Left lung (tissue), 10 donors: Measurements from ENCODE around the gene MYH10. TPM values are rescaled to one million over a fixed set of nuclear protein-coding genes. Genes with fewer than 3 reads are reported as not detected.

Experiments used
- ATAC-seq: fragments of 200-7000 bp; cut with Tn5 transposase; one replicate; pipeline ENCODE4 v1.9.1; 2020; ENCODE audit warnings: moderate library complexity
- DNase-seq, 4 donors: peaks; one replicate each; pipeline ENCODE4 v3.0.0-alpha.2; 2013 to 2020
- H3K27ac ChIP-seq, 2 donors: fragments of 200-600 bp; sonication (generic) in 1 of 2; one replicate each; pipeline versions ENCODE4 v1.5.0 to v1.8.0; 2020 to 2021
- H3K27me3 ChIP-seq, 2 donors: fragments of 200-600 bp; sonication (generic) in 1 of 2; one replicate each; pipeline versions ENCODE4 v1.5.0 to v1.8.0; 2020 to 2021
- H3K36me3 ChIP-seq, 2 donors: fragments of 200-600 bp; sonication (generic) in 1 of 2; one replicate each; pipeline versions ENCODE4 v1.5.0 to v1.8.0; 2020 to 2021
- H3K4me1 ChIP-seq, 2 donors: fragments of 200-600 bp; one replicate each; pipeline ENCODE4 v1.8.0; 2021
- H3K4me3 ChIP-seq, 2 donors: fragments of 200-600 bp; sonication (generic) in 1 of 2; one replicate each; pipeline versions ENCODE4 v1.5.0 to v1.8.0; 2020 to 2021; ENCODE audit warnings: mild to moderate bottlenecking in 1 of 2
- H3K9me3 ChIP-seq, 2 donors: fragments of 200-600 bp; sonication (generic) in 1 of 2; one replicate each; pipeline versions ENCODE4 v1.5.0 to v1.8.0; 2020 to 2021
- CTCF ChIP-seq, 2 donors: fragments of 200-600 bp; sonication (generic) in 1 of 2; IDR thresholded peaks; one replicate each; pipeline versions ENCODE4 v1.5.0 to v1.8.0; 2021; ENCODE audit warnings: antibody characterized with exemption in 2 of 2
- intact Hi-C, 2 donors: fragments of 100-400 bp; cut with DNase I; formaldehyde crosslinking; loops; one replicate each; pipeline versions ENCODE4 v1.11.2 to v1.14.2; 2022
- polyA plus RNA-seq, 6 donors: library from polyadenylated mRNA; unstranded; fragments of 120-200 nt; gene quantifications; one replicate each; pipeline ENCODE4 v1.2.1, GENCODE V29; 2013; ENCODE audit not compliant: insufficient read length in 6 of 6
- total RNA-seq, 2 donors: library from RNA; stranded (reverse); fragmentation: NEBNext Ultra II Directional; extraction: Animal tissue kit (Norgen Biotek cat#: 25700); gene quantifications; one replicate each; pipeline ENCODE4 v1.2.1, GENCODE V29; 2021
- donor health status: DM: no; HTN: yes; CAD: no.
- donor health status: DM: no; HTN: no; CAD: no.

The MYH10 gene
- total and polyA plus RNA-seq, 8 donors: 70.9 to 196 (median 151) TPM

GRCh38 chr17:8630802-8631553 lies 453 bp upstream of the MYH10 start:
- Histone ChIP-seq H3K27ac (peak overlapping the region; percentile 79 to 80), H3K4me3 (peak overlapping the region; percentile 61 to 87), H3K36me3 (no peaks in the 10 kb centered on the region), H3K9me3 (no peaks in the 10 kb centered on the region), H3K27me3 (peaks cover 6 to 99% of the 10 kb centered on the region in 2 donors), H3K4me1 (peaks cover 6 to 24% of the 10 kb centered on the region in 2 donors)
- ATAC-seq (peak; percentile 97), DNase-seq (peak; percentile 95 to 100 (median 99))
- intact Hi-C loops: no loop called here
- no peak for TF ChIP-seq CTCF (IDR thresholded peaks at IDR 0.05)

- peak in 3 of 4 donors; percentile 50 to 79 (median 55) for DNase-seq
- no peak for TF ChIP-seq CTCF (IDR thresholded peaks at IDR 0.05)
- peak overlapping the region; percentile 61 to 87 for H3K4me3 ChIP-seq
- intact Hi-C loops: no loop called here
- peak; percentile 4 for ATAC-seq
- peaks cover 6 to 24% of the 10 kb centered on the region in 2 donors for H3K4me1 ChIP-seq
- H3K9me3 ChIP-seq: no peaks in the 10 kb centered on the region
- H3K27ac ChIP-seq: peak overlapping the region; percentile 39 to 52
- H3K36me3 ChIP-seq: no peaks in the 10 kb centered on the region
- peaks cover 6 to 99% of the 10 kb centered on the region in 2 donors for H3K27me3 ChIP-seq
Measured at GRCh38 chr17:8629371-8630226, 926 bp downstream of the MYH10 start.

DNA sequence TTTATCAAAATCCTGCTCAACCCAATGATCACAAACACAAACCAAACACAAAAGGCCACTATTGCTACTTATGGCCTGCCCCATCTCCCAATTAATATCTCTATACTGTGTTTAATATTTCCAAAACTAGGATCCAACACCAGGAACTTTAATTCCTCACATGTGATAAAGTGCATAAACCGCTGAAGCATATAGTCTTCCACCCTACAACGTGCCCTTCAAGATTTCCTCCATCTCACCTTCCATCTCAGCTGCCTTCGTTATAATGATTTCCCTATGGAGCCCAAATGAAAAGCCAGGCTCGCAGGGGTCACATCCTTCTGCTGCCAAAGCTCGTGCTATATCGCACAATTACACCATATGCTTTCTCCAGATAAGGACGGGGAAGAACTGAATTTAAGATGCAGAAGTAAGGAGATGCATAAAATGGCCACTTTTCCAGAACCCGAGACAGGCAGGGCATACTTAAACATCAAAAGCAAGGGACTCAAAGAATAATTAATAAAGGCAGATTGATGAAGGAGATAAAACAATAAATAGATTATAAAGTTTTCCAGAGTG lies 1.8 kb downstream of the MYH10 start:
- intact Hi-C loops: no loop called here
- H3K4me3 ChIP-seq: peak overlapping the region; percentile 61 to 87
- no peak overlapping the region for H3K27ac ChIP-seq
- H3K36me3 ChIP-seq: no peaks in the 10 kb centered on the region
- DNase-seq (peak in 2 of 4 donors; percentile 30 to 49), ATAC-seq (no peak)
- H3K9me3 ChIP-seq: no peaks in the 10 kb centered on the region
- TF ChIP-seq CTCF (IDR thresholded peaks at IDR 0.05): no peak
- peaks cover 6 to 24% of the 10 kb centered on the region in 2 donors for H3K4me1 ChIP-seq
- H3K27me3 ChIP-seq: peaks cover 6 to 96% of the 10 kb centered on the region in 2 donors

DNA sequence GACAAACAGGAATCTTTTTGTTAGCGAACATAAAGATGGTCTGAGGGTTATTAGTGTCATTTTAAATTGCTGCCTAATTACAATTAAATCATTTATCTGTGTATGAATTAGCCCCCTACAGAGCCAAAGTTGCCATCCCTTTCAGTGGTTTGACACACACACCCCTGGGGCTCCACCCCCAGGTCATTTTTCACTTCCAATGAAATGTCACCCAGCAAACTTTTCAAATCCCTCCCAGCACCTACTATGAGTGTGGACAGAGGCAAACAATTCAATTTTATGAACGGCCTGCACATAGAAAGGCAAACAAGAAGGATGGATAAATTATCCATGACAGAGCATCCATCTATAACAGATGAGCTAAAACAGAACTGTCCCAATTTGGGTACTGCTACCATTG lies 2.4 kb downstream of the MYH10 start:
- H3K4me3 ChIP-seq: no peak overlapping the region
- H3K27me3 ChIP-seq: peaks cover 6 to 93% of the 10 kb centered on the region in 2 donors
- no peaks in the 10 kb centered on the region for H3K9me3 ChIP-seq
- ATAC-seq (no peak), DNase-seq (no peak)
- H3K4me1 ChIP-seq: peaks cover 6 to 24% of the 10 kb centered on the region in 2 donors
- H3K27ac ChIP-seq: no peak overlapping the region
- H3K36me3 ChIP-seq: no peaks in the 10 kb centered on the region
- intact Hi-C loops: no loop called here
- TF ChIP-seq CTCF (IDR thresholded peaks at IDR 0.05): no peak

GRCh38 chr17:8623591-8623990 lies 6.9 kb downstream of the MYH10 start:
- no peak overlapping the region for H3K27ac ChIP-seq
- TF ChIP-seq CTCF (IDR thresholded peaks at IDR 0.05): no peak
- H3K4me3 ChIP-seq: no peak overlapping the region
- H3K27me3 ChIP-seq: peaks cover 0 to 51% of the 10 kb centered on the region in 2 donors
- intact Hi-C loops: no loop called here
- no peaks in the 10 kb centered on the region for H3K4me1 ChIP-seq
- H3K36me3 ChIP-seq: no peaks in the 10 kb centered on the region
- ATAC-seq (no peak), DNase-seq (no peak)
- no peaks in the 10 kb centered on the region for H3K9me3 ChIP-seq
